Measurements from ENCODE around the gene DYNC1I1.

The DYNC1I1 gene

GRCh38 chr7:96033009-96033598 is 260.8 kb downstream of the DYNC1I1 start:
- FAIRE-seq: no peak

- FAIRE-seq: no peak
Measured at GRCh38 chr7:96034940-96035727, 262.8 kb downstream of the DYNC1I1 start.

GRCh38 chr7:96040250-96040772 is 268.0 kb downstream of the DYNC1I1 start:
- no peak for FAIRE-seq

GRCh38 chr7:96041171-96041570 is 268.8 kb downstream of the DYNC1I1 start:
- no peak for FAIRE-seq

GRCh38 chr7:96045181-96045580 is 272.8 kb downstream of the DYNC1I1 start:
- no peak for FAIRE-seq

- no peak for FAIRE-seq
Measured at GRCh38 chr7:96045919-96046318, 273.6 kb downstream of the DYNC1I1 start.

GRCh38 chr7:96052289-96052688 is 279.9 kb downstream of the DYNC1I1 start:
- FAIRE-seq: no peak

GRCh38 chr7:96052860-96053470 is 280.6 kb downstream of the DYNC1I1 start:
- no peak for FAIRE-seq

- no peak for FAIRE-seq
Measured at GRCh38 chr7:96055717-96056116, 283.4 kb downstream of the DYNC1I1 start.

- no peak for FAIRE-seq
Measured at GRCh38 chr7:96059075-96059474, 286.7 kb downstream of the DYNC1I1 start.

GRCh38 chr7:96061009-96061408 is 288.7 kb downstream of the DYNC1I1 start:
- no peak for FAIRE-seq

- FAIRE-seq: no peak
Measured at GRCh38 chr7:96061844-96062243, 289.5 kb downstream of the DYNC1I1 start.

GRCh38 chr7:96067321-96067720 is 295.0 kb downstream of the DYNC1I1 start:
- FAIRE-seq: no peak

GRCh38 chr7:96069401-96069800 is 297.0 kb downstream of the DYNC1I1 start:
- no peak for FAIRE-seq

GRCh38 chr7:96074871-96075270 is 302.5 kb downstream of the DYNC1I1 start:
- no peak for FAIRE-seq

GRCh38 chr7:96075510-96076349 is 303.4 kb downstream of the DYNC1I1 start:
- FAIRE-seq: no peak

- FAIRE-seq: no peak
Measured at GRCh38 chr7:96076350-96076707, 304.0 kb downstream of the DYNC1I1 start.

- FAIRE-seq: no peak
Measured at GRCh38 chr7:96080027-96080426, 307.7 kb downstream of the DYNC1I1 start.

- FAIRE-seq: no peak
Measured at GRCh38 chr7:96084881-96085553, 312.7 kb downstream of the DYNC1I1 start.

GRCh38 chr7:96085953-96086352 is 313.6 kb downstream of the DYNC1I1 start:
- FAIRE-seq: no peak

- no peak for FAIRE-seq
Measured at GRCh38 chr7:96088579-96088978, 316.2 kb downstream of the DYNC1I1 start.

GRCh38 chr7:96089511-96089910 is 317.2 kb downstream of the DYNC1I1 start:
- FAIRE-seq: no peak

Data from TTC549 (cell line).